Activated CD8-positive, alpha-beta T cell treated with anti-CD3 and anti-CD28 coated beads, Interleukin-2, amount 10 ng/mL, durations not matched to agents 7 days and 5 days (primary cell): ENCODE results near the gene EID2B. TPM values are rescaled to one million over a fixed set of nuclear protein-coding genes. Genes with fewer than 3 reads are reported as not detected.
A peak's percentile ranks its signal among the peaks of the same experiment; 100 is the strongest.

Experiments used
- ATAC-seq: fragments of 150-1000 bp; cut with Tn5 transposase; one replicate; pipeline ENCODE4 v1.10.0; 2021; ENCODE audit warnings: moderate library complexity
- CTCF ChIA-PET: fragments of 350-600 bp; sonication (Branson Sonifier 250); formaldehyde crosslinking; loops from one replicate; lab custom pipeline; 2021; ENCODE audit warnings: antibody characterized with exemption; lab: Charles Lee
- POLR2A ChIA-PET: fragments of 350-600 bp; sonication (Branson Sonifier 250); formaldehyde crosslinking; loops from one replicate; lab custom pipeline; 2021; ENCODE audit warnings: antibody characterized with exemption; lab: Charles Lee
- DNase-seq: peaks from one replicate; pipeline ENCODE4 v3.0.0-alpha.2; 2020
- H3K27ac Mint-ChIP-seq: one replicate; pipeline ENCODE4 v1.8.0; 2021; ENCODE audit warnings: mild to moderate bottlenecking, mixed read lengths
- H3K27me3 Mint-ChIP-seq: one replicate; pipeline ENCODE4 v1.8.0; 2021; ENCODE audit warnings: low read depth, mixed read lengths
- H3K36me3 Mint-ChIP-seq: one replicate; pipeline ENCODE4 v1.8.0; 2021; ENCODE audit warnings: low read depth, mixed read lengths
- H3K4me1 Mint-ChIP-seq: one replicate; pipeline ENCODE4 v1.8.0; 2021; ENCODE audit warnings: low read depth, mixed read lengths
- H3K4me3 Mint-ChIP-seq: one replicate; pipeline ENCODE4 v1.8.0; 2021; ENCODE audit warnings: mild to moderate bottlenecking, mixed read lengths
- H3K9me3 Mint-ChIP-seq: one replicate; pipeline ENCODE4 v1.8.0; 2022; ENCODE audit warnings: mixed read lengths; ENCODE audit not compliant: insufficient read depth
- total RNA-seq, 2 experiments: library from RNA; stranded (reverse); gene quantifications; one replicate each; pipeline ENCODE4 v1.2.3, GENCODE V29; 2021

The EID2B gene
- total RNA-seq, 2 experiments from 2014 or later, result 4.1 to 4.3 TPM

DNA sequence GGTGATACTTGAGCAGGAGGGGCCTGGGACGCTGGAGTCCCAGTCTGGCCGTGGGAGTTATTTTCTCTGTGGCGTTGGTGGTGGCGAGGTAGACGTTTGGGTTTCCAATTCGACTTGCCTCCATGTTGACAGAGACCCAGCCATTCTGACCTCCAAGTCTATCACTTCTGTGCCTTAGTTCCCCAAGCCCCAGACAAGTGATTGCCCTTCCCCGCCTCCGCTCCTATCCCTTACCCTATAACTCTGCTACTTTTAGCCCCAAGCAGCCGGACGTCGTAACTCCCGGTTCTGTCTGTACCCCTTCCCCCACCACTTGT lies 51.5 kb downstream of the EID2B start:
- no peaks in the 10 kb centered on the region for H3K27me3 Mint-ChIP-seq
- POLR2A ChIA-PET, result interaction anchor here (0.8 to 1.2 kb wide), 3 partner anchors 12 to 45 kb away, joined by 4 to 11 read pairs (median 4); partner anchors contain the start of genes RPS16 and SUPT5H

More for the DNA sequence above, 51.5 kb downstream of the EID2B start:
- ATAC-seq (peak; percentile 2), DNase-seq (no peak)
- Mint-ChIP-seq H3K27ac (peak overlapping the region; percentile 97), H3K4me3 (peak overlapping the region; percentile 92), H3K9me3 (no peaks in the 10 kb centered on the region), H3K36me3 (peaks cover 16% of the 10 kb centered on the region), H3K4me1 (peaks cover 29% of the 10 kb centered on the region)
- CTCF ChIA-PET, result interaction anchor here (0.7 to 2.0 kb wide), 4 partner anchors 22 to 60 kb away, joined by 3 to 5 read pairs (median 4); partner anchors contain the start of genes EID2B and RPS16

Other genes starting within 250 kb of the EID2B start
- under 1 TPM in 1 of 2 experiments, not detected in 1; 0.29 TPM for gene IFNL1, start 236.4 kb downstream of the EID2B start, total RNA-seq
- gene LRFN1, start 212.0 kb downstream of the EID2B start, total RNA-seq, result 1 to 10 TPM; 8.0 to 8.3 TPM
- 100 to 1,000 TPM; 471 to 482 TPM for gene GMFG, start 196.8 kb downstream of the EID2B start, total RNA-seq
- gene SAMD4B, start 190.4 kb downstream of the EID2B start, total RNA-seq, result 10 to 100 TPM; 43.7 to 44.5 TPM
- gene PAF1, start 141.7 kb downstream of the EID2B start, total RNA-seq, result 10 to 100 TPM; 48.2 to 48.9 TPM
- gene MED29, start 141.5 kb downstream of the EID2B start, total RNA-seq, result 10 to 100 TPM; 32.6 to 39.3 TPM
- gene ZFP36, start 126.0 kb downstream of the EID2B start, total RNA-seq, result 10 to 100 TPM; 72.4 to 91.4 TPM
- gene PLEKHG2, start 120.2 kb downstream of the EID2B start, total RNA-seq, result 10 to 100 TPM; 64.4 to 68.5 TPM
- gene RPS16, start 96.9 kb downstream of the EID2B start, total RNA-seq, result 1,000 to 10,000 TPM; 2,100 to 2,157 TPM
- 100 to 1,000 TPM; 144 to 147 TPM for gene SUPT5H, start 87.3 kb downstream of the EID2B start, total RNA-seq
- gene TIMM50, start 52.0 kb downstream of the EID2B start, total RNA-seq, result 10 to 100 TPM; 56.1 to 65.9 TPM
- under 1 TPM; 0.26 to 0.29 TPM for gene DLL3, start 33.9 kb downstream of the EID2B start, total RNA-seq
- gene SELENOV, start 17.7 kb downstream of the EID2B start, total RNA-seq, result not detected
- gene EID2, start 7.3 kb upstream of the EID2B start, total RNA-seq, result 10 to 100 TPM; 18.9 to 19.9 TPM
- gene LGALS13, start 69.7 kb upstream of the EID2B start, total RNA-seq, result not detected
- not detected for gene LGALS16, start 123.1 kb upstream of the EID2B start, total RNA-seq
- gene LGALS14, start 171.6 kb upstream of the EID2B start, total RNA-seq, result not detected
- gene CLC, start 205.2 kb upstream of the EID2B start, total RNA-seq, result not detected
- not detected for gene LEUTX, start 246.0 kb upstream of the EID2B start, total RNA-seq